SK-N-DZ (cell line): ENCODE results near the gene TNFSF13B.
"Not testable (repeated sequence)": the region's sequence is repeated elsewhere in the genome, so short reads cannot be mapped to it uniquely, and the experiment has no call there.

Source experiments
- DNase-seq: peaks from one replicate; pipeline ENCODE4 v3.0.0-alpha.2; 2015; ENCODE audit warnings: low spot score

TNFSF13B gene

DNA sequence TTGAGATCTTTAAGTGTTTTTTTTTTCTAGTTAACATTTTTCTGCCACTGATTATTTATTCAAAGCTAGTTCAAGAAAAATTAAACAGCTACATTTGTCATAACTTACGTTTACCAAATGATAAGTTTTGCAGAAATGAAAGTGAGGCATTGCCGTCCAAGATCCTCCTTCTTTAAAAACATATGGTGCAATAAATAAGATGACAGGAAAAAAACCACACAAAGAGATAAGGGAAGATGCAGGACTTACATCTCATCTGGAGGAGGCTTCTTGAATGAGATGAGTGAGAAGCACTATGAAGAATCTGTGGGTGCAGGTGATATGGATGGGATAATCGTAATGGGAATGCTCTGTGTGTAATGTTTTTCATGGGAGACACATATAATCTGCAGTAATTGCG, 12.4 kb downstream of the TNFSF13B start:
- no peak for DNase-seq

GRCh38 chr13:108283110-108283509, 13.6 kb downstream of the TNFSF13B start:
- DNase-seq, result no peak

GRCh38 chr13:108288741-108289140, 19.2 kb downstream of the TNFSF13B start:
- DNase-seq, result no peak

DNA sequence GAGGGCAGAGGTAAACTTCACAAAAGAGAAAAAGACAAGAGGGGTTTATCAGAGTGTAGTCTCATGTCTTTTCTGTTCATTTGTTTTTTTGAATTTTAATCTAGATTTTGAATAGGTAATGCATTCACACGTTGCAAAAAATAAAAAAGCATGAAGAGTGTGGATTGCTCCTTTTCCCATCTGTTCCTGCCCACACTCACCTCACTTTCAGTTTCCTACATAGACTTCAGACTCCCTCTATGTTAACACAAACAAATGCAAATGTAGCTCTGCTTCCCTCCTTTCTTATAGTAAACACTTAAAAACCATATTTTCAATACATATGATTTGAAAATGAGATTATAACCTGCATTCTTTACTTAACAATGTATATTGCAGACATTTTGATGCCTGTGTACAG, 20.3 kb downstream of the TNFSF13B start:
- DNase-seq, result no peak

GRCh38 chr13:108297114-108297513, 27.6 kb downstream of the TNFSF13B start:
- DNase-seq, result no peak

DNA sequence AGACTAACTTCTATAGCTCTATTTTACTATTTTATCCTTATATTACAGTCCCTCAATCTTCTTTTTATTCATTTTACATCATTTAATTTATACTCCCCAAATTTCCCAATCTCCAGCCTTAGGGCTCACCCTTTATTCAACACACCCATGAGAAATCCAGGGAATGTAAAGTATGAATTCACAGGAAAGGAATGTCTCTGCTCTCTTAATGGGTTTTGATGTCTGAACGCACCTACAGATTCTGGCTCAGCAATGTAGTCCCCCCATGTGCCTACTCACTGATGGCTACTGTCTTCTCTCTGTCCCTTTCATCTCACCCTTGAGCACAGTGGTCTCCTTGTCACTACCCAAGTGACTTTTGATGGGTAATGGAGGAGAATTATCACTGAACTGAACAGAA, 32.8 kb downstream of the TNFSF13B start:
- DNase-seq, result no peak

GRCh38 chr13:108304170-108305016, 34.9 kb downstream of the TNFSF13B start:
- no peak for DNase-seq

DNA sequence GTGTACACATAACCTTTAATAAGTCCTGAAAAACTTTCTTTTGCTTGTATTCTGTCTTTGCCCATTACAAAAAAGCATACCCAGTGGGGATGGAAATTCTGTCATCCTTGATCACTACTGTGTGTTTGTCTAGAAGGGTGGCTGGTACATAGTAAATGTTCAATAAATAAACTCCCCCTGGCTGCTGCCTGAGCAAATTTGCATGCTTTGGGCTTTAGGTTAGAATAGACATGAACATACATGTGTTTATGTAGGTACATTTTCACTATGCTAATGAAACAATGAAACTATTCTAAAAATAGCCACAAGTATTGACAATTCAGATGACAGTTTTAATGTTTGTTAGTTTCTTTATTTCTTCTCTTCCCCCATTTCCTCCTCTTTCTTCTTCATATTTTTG, 36.1 kb downstream of the TNFSF13B start:
- DNase-seq, result no peak

GRCh38 chr13:108306860-108307259, 37.3 kb downstream of the TNFSF13B start:
- no peak for DNase-seq

- DNase-seq, result not testable (repeated sequence)
Measured at GRCh38 chr13:108311596-108311995, 42.1 kb downstream of the TNFSF13B start.

DNA sequence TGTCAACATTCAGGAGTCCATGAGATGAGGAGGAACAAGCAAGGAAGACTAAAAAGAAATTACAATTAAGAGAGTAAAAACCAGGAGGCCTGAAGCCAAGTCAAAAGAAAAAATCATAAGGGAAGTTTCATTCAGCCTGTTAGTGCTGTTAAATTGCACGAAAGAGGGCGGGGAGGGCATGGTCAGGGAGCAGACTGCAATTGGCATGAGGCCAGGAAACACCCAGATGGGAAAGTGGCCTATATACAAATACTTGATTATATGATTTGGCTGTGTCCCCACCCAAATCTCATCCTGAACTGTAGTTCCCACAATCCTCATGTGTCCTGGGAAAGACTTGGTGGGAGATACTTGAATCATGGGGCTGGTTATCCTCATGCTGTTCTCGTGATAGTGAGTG, 43.9 kb downstream of the TNFSF13B start:
- no peak for DNase-seq

GRCh38 chr13:108315273-108315672, 45.8 kb downstream of the TNFSF13B start:
- DNase-seq, result no peak

DNA sequence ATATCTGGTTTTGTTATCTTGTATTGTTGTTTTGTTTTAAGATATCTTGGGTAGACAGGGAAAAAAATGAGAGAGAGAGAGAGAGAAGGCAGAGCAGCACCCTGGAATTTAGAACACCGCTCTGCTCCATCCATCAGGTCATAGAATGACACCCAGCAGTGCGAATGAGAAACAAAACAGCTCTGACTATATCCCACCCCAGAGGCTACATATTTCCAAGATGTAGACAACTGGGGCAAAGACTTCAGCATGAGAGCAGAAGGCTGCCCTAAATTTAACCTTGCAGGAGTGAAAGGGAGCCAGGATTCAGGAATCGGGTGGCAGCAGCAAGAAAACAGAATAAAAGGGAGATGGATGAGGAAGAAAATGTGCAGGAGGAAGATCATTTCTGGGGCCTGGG, 46.5 kb downstream of the TNFSF13B start:
- DNase-seq, result no peak

DNA sequence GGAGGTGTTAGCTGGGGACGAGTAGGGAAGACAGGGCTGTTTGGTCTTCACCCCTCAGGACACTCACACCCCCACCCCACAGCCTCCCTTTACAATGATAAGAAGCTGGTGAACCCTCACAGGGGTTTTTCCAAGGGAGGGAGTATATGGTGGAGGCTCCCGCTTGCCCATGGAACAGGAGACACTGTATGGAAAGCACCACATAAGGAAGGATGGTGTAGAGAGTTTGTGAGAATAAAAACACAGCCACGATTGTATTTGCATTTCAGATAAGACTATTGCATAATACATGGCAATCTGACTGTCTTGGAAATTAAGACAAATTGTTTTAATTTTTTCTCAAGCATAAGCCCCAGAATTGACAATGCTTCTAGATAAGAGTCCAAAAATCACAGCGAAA, 46.9 kb downstream of the TNFSF13B start:
- no peak for DNase-seq

- peak; percentile 34 for DNase-seq
Measured at GRCh38 chr13:108322206-108322824, 52.8 kb downstream of the TNFSF13B start.

DNA sequence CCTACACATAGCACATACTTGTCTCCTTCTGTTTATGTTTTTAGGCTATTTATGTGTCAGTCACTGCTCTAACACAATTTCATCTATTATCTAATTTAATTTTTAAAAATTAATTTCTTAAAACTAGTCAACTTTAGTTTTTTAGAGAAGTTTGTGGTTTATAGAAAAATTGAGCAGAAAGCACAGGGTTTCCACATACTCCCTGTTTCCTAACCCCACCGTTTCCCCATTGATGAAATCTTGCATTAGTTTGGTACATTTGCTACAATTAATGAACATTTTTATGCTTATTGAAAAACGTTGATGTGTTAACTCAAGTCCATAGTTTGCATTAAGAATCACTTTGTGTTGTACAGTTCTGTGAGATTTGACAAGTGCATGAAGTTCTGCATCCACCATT, 53.5 kb downstream of the TNFSF13B start:
- DNase-seq, result no peak

GRCh38 chr13:108325863-108326262, 56.3 kb downstream of the TNFSF13B start:
- DNase-seq, result no peak

DNA sequence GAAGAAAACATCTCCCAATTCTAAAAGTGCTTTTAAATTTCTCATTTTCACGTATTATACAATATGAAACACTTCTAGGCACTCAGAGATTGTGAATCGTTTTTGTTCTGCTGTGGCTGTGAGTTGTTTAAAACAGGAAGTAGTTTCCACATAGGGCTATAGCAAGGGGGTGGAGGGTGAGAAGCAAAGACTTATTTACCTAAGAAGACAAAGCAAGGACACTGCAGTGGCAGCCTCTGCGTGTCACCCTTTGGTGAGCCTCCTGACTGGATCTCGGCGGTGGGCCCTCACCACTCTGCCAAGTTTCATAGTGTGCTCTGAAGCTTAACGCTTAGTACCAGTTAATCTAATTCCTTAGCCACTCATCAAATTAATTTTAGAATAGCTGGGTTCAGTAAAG, 56.8 kb downstream of the TNFSF13B start:
- no peak for DNase-seq

DNA sequence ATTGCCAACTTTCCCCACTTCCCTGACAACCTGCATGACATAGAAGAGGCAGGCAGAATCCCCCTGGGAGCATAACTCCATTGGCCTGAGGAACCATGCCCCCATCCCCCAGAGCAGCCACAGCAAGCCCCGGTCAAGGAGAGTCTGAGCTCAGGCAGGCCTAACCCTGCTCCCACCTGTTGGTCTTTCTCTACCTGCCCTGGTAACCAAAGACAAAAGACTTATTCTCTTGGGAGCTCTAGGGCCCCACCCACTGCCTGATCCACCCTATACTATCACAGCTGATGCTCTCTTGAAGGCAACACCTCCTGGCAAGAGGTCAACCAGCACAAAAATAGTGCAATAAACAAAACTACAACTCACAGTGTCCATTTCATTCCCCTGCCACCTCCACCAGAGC, 59.3 kb downstream of the TNFSF13B start:
- DNase-seq, result no peak

GRCh38 chr13:108332791-108333190, 63.3 kb downstream of the TNFSF13B start:
- no peak for DNase-seq

DNA sequence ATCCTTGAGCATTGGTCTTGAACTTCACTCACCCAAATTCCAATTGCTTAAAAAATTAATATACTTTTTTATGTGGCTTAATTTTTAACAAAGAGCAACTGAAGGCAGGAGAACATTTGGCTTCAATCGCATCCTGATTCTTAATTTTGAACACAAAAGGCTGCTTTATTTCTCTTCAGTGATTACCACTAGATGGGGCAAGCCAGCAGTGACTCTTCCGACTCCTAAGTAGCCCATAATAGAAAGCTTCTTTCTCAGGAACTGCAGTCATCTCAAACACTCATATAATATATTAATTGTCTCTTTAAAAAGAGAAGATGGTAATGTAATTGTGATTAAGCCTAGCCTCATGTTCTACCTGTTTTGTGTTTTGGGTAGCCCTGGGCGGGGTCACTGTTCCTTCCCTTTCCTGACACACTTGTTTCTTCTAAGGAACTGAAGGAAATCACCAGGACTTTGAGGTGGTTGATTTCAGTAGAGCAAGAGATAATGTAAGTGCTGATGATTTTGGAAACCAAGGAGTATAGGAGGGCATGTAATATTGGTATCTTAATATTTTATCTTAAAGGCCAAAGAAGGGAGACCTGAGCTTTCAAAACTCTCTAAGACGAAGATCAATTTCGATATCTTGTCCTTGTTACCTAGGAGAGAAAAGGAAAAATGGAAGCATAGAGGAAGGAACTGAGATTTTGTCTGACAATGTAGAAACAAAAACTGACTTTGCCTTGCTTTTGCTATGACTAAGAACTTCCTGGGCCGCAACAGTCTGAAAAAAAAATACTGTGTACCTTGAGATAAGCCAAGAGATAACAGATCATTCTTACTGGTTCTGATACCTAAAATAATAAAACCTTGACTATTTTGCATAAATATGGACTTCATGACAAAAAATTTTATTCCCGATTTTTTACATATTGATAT, 73.1 kb downstream of the TNFSF13B start:
- peak; percentile 45 for DNase-seq

DNA sequence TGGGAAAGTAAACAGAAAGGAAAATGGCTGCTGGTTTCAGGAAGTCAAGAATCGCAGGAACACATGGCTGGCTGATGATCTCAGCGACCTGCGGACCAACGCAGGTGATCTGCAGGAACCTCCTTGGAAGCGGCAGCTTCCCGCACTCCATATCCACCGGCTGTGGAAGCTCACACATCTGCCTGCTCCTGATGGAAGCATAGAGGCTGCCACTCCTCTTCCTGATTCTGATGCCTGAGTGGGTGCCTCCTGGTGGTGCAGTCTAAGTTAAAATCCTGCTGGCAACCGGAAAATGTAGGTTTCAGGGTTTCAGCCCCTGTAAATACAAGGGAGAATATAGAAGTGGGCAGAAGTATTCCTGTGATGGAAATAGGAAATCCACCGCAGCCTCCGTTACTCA, 75.5 kb downstream of the TNFSF13B start:
- DNase-seq, result no peak
